Naive thymus-derived CD4-positive, alpha-beta T cell (primary cell): Measurements from ENCODE around the gene EPHB1. TPM values are rescaled to one million over a fixed set of nuclear protein-coding genes. Genes with fewer than 3 reads are reported as not detected.
"Not testable (repeated sequence)": the region's sequence is repeated elsewhere in the genome, so short reads cannot be mapped to it uniquely, and the experiment has no call there.

Source experiments
- ATAC-seq: fragments of 150-1000 bp; cut with Tn5 transposase; 2 replicates; pipeline ENCODE4 v1.10.0; 2021; ENCODE audit warnings: mild to moderate bottlenecking, moderate library complexity
- CTCF ChIA-PET: fragments of 350-600 bp; sonication (Branson Sonifier 250); formaldehyde crosslinking; loops from one replicate; lab custom pipeline; 2021; ENCODE audit warnings: antibody characterized with exemption; lab: Charles Lee
- POLR2A ChIA-PET: fragments of 350-600 bp; sonication (Branson Sonifier 250); formaldehyde crosslinking; loops from one replicate; lab custom pipeline; 2021; ENCODE audit warnings: antibody characterized with exemption, inconsistent platforms; lab: Charles Lee
- DNase-seq, 9 donors: peaks; one replicate each; pipeline versions ENCODE4 v3.0.0 to v3.0.0-alpha.2; 2020 to 2022; ENCODE audit warnings: mixed read lengths in 1 of 9
- H3K27ac ChIP-seq: one replicate; pipeline ENCODE4 v1.7.0; 2013; ENCODE audit warnings: mild to moderate bottlenecking, low read depth, low read length, moderate library complexity
- H3K27me3 ChIP-seq, 2 donors: one replicate each; pipeline ENCODE4 v1.7.0; 2013; ENCODE audit warnings: low read length in 2 of 2, mild to moderate bottlenecking in 2 of 2, moderate library complexity in 2 of 2; ENCODE audit not compliant: control insufficient read depth in 2 of 2, insufficient read depth in 2 of 2
- H3K36me3 ChIP-seq, 3 experiments: 1 replicate in 2 of 3; 2 replicates in 1 of 3; pipeline ENCODE4 v1.7.0; 2013; ENCODE audit warnings: low read length in 3 of 3, mild to moderate bottlenecking in 3 of 3, moderate library complexity in 1 of 3; ENCODE audit not compliant: insufficient read depth in 3 of 3, control insufficient read depth in 2 of 3
- H3K4me1 ChIP-seq, 2 donors: one replicate each; pipeline ENCODE4 v1.7.0; 2013; ENCODE audit warnings: low read length in 2 of 2, mild to moderate bottlenecking in 2 of 2, moderate library complexity in 1 of 2; ENCODE audit not compliant: control insufficient read depth in 2 of 2, insufficient read depth in 2 of 2
- H3K4me3 ChIP-seq: 2 replicates; pipeline ENCODE4 v1.7.0; 2013; ENCODE audit warnings: mild to moderate bottlenecking, low read length
- H3K9me3 ChIP-seq, 3 experiments: 1 replicate in 2 of 3; 2 replicates in 1 of 3; pipeline ENCODE4 v1.7.0; 2013; ENCODE audit warnings: low read length in 3 of 3; ENCODE audit not compliant: control insufficient read depth in 2 of 3
- H3K27ac Mint-ChIP-seq, 9 donors: one replicate each; pipeline ENCODE4 v1.8.0; 2020 to 2022; ENCODE audit warnings: mixed read lengths in 9 of 9, mild to moderate bottlenecking in 8 of 9, moderate library complexity in 5 of 9, inconsistent platforms in 2 of 9
- H3K27me3 Mint-ChIP-seq, 5 donors: one replicate each; pipeline ENCODE4 v1.8.0; 2021 to 2022; ENCODE audit warnings: mixed read lengths in 5 of 5, mild to moderate bottlenecking in 1 of 5
- H3K36me3 Mint-ChIP-seq, 5 donors: one replicate each; pipeline ENCODE4 v1.8.0; 2020 to 2022; ENCODE audit warnings: mixed read lengths in 5 of 5, mild to moderate bottlenecking in 3 of 5, inconsistent platforms in 1 of 5
- H3K4me1 Mint-ChIP-seq, 7 donors: one replicate each; pipeline ENCODE4 v1.8.0; 2020 to 2022; ENCODE audit warnings: mixed read lengths in 7 of 7, mild to moderate bottlenecking in 3 of 7, inconsistent platforms in 1 of 7
- H3K4me3 Mint-ChIP-seq, 10 donors: one replicate each; pipeline ENCODE4 v1.8.0; 2020 to 2022; ENCODE audit warnings: mild to moderate bottlenecking in 10 of 10, mixed read lengths in 10 of 10, moderate library complexity in 6 of 10, inconsistent platforms in 2 of 10
- H3K9me3 Mint-ChIP-seq, 11 donors: one replicate each; pipeline ENCODE4 v1.8.0; 2020 to 2022; ENCODE audit warnings: mixed read lengths in 11 of 11, mild to moderate bottlenecking in 4 of 11, inconsistent platforms in 1 of 11, moderate library complexity in 1 of 11
- intact Hi-C, 2 donors: fragments of 100-400 bp; cut with micrococcal nuclease; formaldehyde crosslinking; loops; one replicate each; pipeline ENCODE4 v1.15.1; 2023
- polyA plus RNA-seq, 2 donors: library from polyadenylated mRNA; unstranded; fragments of 300-500 nt; fragmentation: Illumina TruSeq; gene quantifications; one replicate each; pipeline ENCODE4 v1.2.3, GENCODE V29; 2021
- total RNA-seq, 6 experiments: library from RNA in 5 of 6; stranded (reverse) in 5 of 6; gene quantifications; 1 replicate in 5 of 6; 2 replicates in 1 of 6; pipeline ENCODE4 v1.2.3 and lab custom pipeline; 2021 to 2026

EPHB1 gene
- total and polyA plus RNA-seq, 7 experiments from 2014 or later = 1.6 to 2.2 (median 1.8) TPM; not detected in 4

DNA sequence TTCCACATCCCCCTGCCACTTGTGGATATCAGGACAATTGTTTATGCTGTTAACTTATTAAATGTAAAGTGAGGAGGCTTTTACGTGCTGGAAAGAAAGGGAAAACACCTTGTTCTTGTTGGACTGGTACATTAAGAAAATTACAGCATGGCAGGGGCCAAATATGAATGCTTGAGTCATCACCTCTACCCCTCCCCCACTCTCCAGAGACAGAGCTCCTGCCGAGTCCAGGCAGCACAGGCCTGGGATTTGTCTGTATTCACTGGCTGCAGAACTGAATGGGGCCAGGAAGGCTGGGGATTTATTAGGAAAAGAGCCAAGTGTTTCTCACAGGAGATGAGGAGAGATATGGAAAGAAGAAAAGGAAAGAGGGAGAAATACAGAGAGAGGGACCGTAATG lies 308.9 kb downstream of the EPHB1 start:
- no peak overlapping the region for H3K27ac ChIP-seq
- no peaks in the 10 kb centered on the region for H3K4me1 ChIP-seq
- H3K9me3 Mint-ChIP-seq = peaks cover 0 to 7% (median 3%) of the 10 kb centered on the region in 11 donors
- H3K4me3 ChIP-seq = no peak overlapping the region
- H3K36me3 Mint-ChIP-seq = no peaks in the 10 kb centered on the region
- no peaks in the 10 kb centered on the region for H3K36me3 ChIP-seq
- no peaks in the 10 kb centered on the region for H3K9me3 ChIP-seq
- no peak overlapping the region for H3K27ac Mint-ChIP-seq
- peaks cover 0 to 6% (median 0%) of the 10 kb centered on the region in 5 donors for H3K27me3 Mint-ChIP-seq
- H3K27me3 ChIP-seq = no peaks in the 10 kb centered on the region
- POLR2A ChIA-PET = no interaction called here
- no peak overlapping the region for H3K4me3 Mint-ChIP-seq
- ATAC-seq = no peak
- CTCF ChIA-PET = no interaction called here
- intact Hi-C loops = no loop called here
- no peaks in the 10 kb centered on the region for H3K4me1 Mint-ChIP-seq
- no peak for DNase-seq

- Histone ChIP-seq H3K4me1 (no peaks in the 10 kb centered on the region), H3K36me3 (no peaks in the 10 kb centered on the region), H3K9me3 (no peaks in the 10 kb centered on the region), H3K4me3 (no peak overlapping the region), H3K27me3 (no peaks in the 10 kb centered on the region), H3K27ac (no peak overlapping the region)
- intact Hi-C loops = no loop called here
- ChIA-PET POLR2A (no interaction called here), CTCF (no interaction called here)
- H3K9me3 Mint-ChIP-seq = peaks cover 0 to 7% (median 2%) of the 10 kb centered on the region in 11 donors
- ATAC-seq (no peak), DNase-seq (no peak)
- no peaks in the 10 kb centered on the region for H3K4me1 Mint-ChIP-seq
- H3K27ac Mint-ChIP-seq = no peak overlapping the region
- peaks cover 0 to 11% (median 0%) of the 10 kb centered on the region in 5 donors for H3K27me3 Mint-ChIP-seq
- no peaks in the 10 kb centered on the region for H3K36me3 Mint-ChIP-seq
- no peak overlapping the region for H3K4me3 Mint-ChIP-seq
Observed at GRCh38 chr3:135106445-135106844, 311.4 kb downstream of the EPHB1 start.

- no peak overlapping the region for H3K27ac ChIP-seq
- no peaks in the 10 kb centered on the region for H3K4me1 ChIP-seq
- H3K27me3 Mint-ChIP-seq = peaks cover 0 to 11% (median 0%) of the 10 kb centered on the region in 5 donors
- H3K36me3 Mint-ChIP-seq = no peaks in the 10 kb centered on the region
- no peak overlapping the region for H3K4me3 ChIP-seq
- H3K27me3 ChIP-seq = no peaks in the 10 kb centered on the region
- CTCF ChIA-PET = no interaction called here
- intact Hi-C loops = no loop called here
- H3K27ac Mint-ChIP-seq = no peak overlapping the region
- H3K36me3 ChIP-seq = no peaks in the 10 kb centered on the region
- no peaks in the 10 kb centered on the region for H3K4me1 Mint-ChIP-seq
- ATAC-seq (no peak), DNase-seq (no peak)
- POLR2A ChIA-PET = no interaction called here
- no peaks in the 10 kb centered on the region for H3K9me3 ChIP-seq
- peaks cover 0 to 7% (median 2%) of the 10 kb centered on the region in 11 donors for H3K9me3 Mint-ChIP-seq
- H3K4me3 Mint-ChIP-seq = no peak overlapping the region
Observed at GRCh38 chr3:135107043-135107442, 312.0 kb downstream of the EPHB1 start.

GRCh38 chr3:135109681-135110080 lies 314.6 kb downstream of the EPHB1 start:
- POLR2A ChIA-PET = no interaction called here
- intact Hi-C loops = no loop called here

GRCh38 chr3:135114551-135114950 lies 319.5 kb downstream of the EPHB1 start:
- H3K27me3 Mint-ChIP-seq = peaks cover 0 to 16% (median 0%) of the 10 kb centered on the region in 5 donors
- POLR2A ChIA-PET, H3K4me1 Mint-ChIP-seq, intact Hi-C loops, H3K36me3 ChIP-seq, H3K4me1 ChIP-seq, H3K27ac ChIP-seq, CTCF ChIA-PET, DNase-seq, ATAC-seq, H3K9me3 ChIP-seq, H3K27me3 ChIP-seq, H3K27ac Mint-ChIP-seq, H3K4me3 Mint-ChIP-seq, H3K36me3 Mint-ChIP-seq, H3K4me3 ChIP-seq: not testable (repeated sequence)
- H3K9me3 Mint-ChIP-seq = peaks cover 0 to 14% (median 2%) of the 10 kb centered on the region in 11 donors

More at GRCh38 chr3:135109681-135110080, 314.6 kb downstream of the EPHB1 start:
- Histone ChIP-seq H3K4me1 (no peaks in the 10 kb centered on the region), H3K36me3 (no peaks in the 10 kb centered on the region), H3K27ac (no peak overlapping the region), H3K27me3 (no peaks in the 10 kb centered on the region), H3K4me3 (no peak overlapping the region), H3K9me3 (no peaks in the 10 kb centered on the region)
- peaks cover 0 to 7% (median 4%) of the 10 kb centered on the region in 11 donors for H3K9me3 Mint-ChIP-seq
- no peak overlapping the region for H3K4me3 Mint-ChIP-seq
- H3K27me3 Mint-ChIP-seq = peaks cover 0 to 5% (median 0%) of the 10 kb centered on the region in 5 donors
- DNase-seq = no peak
- no peak for ATAC-seq
- CTCF ChIA-PET = no interaction called here
- no peaks in the 10 kb centered on the region for H3K36me3 Mint-ChIP-seq
- H3K27ac Mint-ChIP-seq = no peak overlapping the region
- no peaks in the 10 kb centered on the region for H3K4me1 Mint-ChIP-seq

DNA sequence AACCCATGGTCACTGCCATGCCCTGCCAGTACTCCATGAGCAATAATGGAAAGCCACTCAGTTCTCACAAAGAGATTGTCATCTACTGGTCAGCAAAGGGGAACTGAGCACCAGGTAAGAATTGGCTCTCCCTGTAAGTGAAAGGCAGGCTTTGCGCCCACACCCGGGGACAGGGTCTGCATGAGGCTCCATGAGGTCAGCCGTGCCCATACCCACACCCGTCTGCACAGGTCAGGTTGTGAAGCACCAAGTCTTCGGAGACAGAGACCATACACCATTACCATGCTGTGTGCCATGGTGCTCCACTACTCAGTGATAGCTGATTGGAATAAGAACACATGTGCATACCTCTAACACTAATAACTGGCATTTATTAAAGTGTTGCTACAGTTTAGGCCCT lies 322.9 kb downstream of the EPHB1 start:
- Mint-ChIP-seq H3K27me3 (peaks cover 0 to 15% (median 0%) of the 10 kb centered on the region in 5 donors), H3K27ac (no peak overlapping the region), H3K36me3 (no peaks in the 10 kb centered on the region), H3K4me1 (no peaks in the 10 kb centered on the region), H3K4me3 (no peak overlapping the region), H3K9me3 (peaks cover 0 to 14% (median under 1%) of the 10 kb centered on the region in 11 donors)
- Histone ChIP-seq H3K27ac (no peak overlapping the region), H3K9me3 (no peaks in the 10 kb centered on the region), H3K4me3 (no peak overlapping the region), H3K27me3 (no peaks in the 10 kb centered on the region), H3K4me1 (no peaks in the 10 kb centered on the region), H3K36me3 (no peaks in the 10 kb centered on the region)
- intact Hi-C loops = no loop called here
- no peak for DNase-seq
- no peak for ATAC-seq
- ChIA-PET CTCF (no interaction called here), POLR2A (no interaction called here)

DNA sequence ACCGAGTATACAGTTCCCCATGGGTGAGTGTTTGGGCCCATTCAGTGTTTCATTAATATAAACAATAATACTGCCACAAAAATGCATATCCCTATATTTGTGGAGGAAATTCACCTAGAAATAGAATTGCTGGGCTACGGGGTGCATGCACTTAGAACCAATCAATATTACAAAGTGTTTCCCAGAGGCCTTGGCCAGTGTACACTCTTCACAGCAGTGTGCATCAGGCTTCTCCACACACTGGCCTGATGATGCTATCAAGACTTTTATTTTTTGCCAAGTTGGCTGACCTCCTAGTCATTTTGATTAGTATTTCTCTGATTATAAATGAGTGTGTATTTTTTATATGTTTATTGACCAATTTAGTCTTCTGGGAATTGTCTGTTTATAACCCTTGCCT lies 323.7 kb downstream of the EPHB1 start:
- DNase-seq (no peak), ATAC-seq (no peak)
- ChIA-PET CTCF (interaction anchor here (0.7 kb wide), 1 partner anchor 145 kb away, joined by 4 read pairs; no protein-coding TSS in a partner anchor), POLR2A (no interaction called here)
- Mint-ChIP-seq H3K4me3 (no peak overlapping the region), H3K27ac (no peak overlapping the region), H3K4me1 (no peaks in the 10 kb centered on the region), H3K9me3 (peaks cover 0 to 16% (median 1%) of the 10 kb centered on the region in 11 donors), H3K27me3 (peaks cover 0 to 15% (median 0%) of the 10 kb centered on the region in 5 donors), H3K36me3 (no peaks in the 10 kb centered on the region)
- Histone ChIP-seq H3K27ac (no peak overlapping the region), H3K9me3 (no peaks in the 10 kb centered on the region), H3K36me3 (no peaks in the 10 kb centered on the region), H3K4me3 (no peak overlapping the region), H3K27me3 (no peaks in the 10 kb centered on the region), H3K4me1 (no peaks in the 10 kb centered on the region)
- intact Hi-C loops = no loop called here
